GM15510 (cell line): ENCODE data around the gene DPP4.

Experiments
- POLR2A ChIP-seq: IDR thresholded peaks from 3 replicates; pipeline ENCODE4 v1.6.1; 2011; ENCODE audit warnings: borderline replicate concordance; ENCODE audit not compliant: insufficient read length; ENCODE audit errors: extremely low read depth

DPP4 gene

GRCh38 chr2:162099836-162100235 is 25.8 kb upstream of the DPP4 start:
- no peak for TF ChIP-seq POLR2A

GRCh38 chr2:162092658-162093556 is 18.9 kb upstream of the DPP4 start:
- no peak for TF ChIP-seq POLR2A

DNA sequence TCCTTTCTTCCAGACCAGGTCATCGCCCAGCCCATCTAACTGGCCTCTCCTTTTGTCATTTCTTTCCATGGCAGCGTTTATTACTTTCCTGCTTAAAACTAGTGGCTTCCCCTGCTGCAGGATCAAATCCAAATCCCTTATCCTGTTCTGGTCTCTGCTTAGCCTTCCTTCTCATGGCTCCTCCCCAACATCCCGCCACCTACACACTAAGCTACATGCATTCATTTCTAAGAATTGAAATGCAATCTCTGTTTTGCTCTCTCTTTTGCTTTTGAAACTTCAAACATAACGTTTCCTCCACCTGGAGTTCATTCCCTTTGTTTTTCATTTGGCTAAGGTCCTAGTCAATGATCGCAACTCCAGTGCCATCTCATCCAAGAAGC is 18.0 kb upstream of the DPP4 start:
- no peak for TF ChIP-seq POLR2A

DNA sequence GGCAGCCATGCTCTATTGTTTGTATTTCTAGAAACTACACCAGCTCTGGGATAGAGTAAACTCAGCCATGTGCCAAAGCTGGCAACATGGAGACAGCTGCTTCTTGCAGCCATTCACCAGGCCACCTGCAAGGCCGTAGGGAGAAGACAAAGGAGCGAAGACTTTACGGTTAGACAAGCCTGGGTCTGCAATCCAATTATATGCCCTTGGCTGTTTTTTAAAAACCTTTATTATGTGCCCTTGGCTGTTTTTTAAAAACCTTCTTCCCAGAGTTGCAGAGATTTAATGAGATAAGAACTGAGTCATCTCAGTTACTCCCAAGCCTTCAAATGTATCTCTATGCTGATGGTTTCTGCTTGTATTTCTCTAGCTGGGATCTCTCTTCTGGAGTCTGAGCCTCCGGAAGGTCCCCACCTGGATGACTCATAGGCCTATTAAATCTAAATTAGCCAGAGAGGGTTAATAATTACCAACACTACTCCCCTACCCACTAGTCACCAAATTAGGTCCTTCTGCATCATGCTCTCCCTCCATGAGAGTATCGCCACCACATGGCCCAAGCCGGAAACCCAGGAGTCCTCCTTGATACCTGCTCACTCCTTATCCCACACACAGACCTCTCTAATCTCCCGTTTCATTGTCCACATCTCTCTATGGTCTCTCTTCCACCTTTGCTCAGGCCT is 17.5 kb upstream of the DPP4 start:
- no peak for TF ChIP-seq POLR2A

DNA sequence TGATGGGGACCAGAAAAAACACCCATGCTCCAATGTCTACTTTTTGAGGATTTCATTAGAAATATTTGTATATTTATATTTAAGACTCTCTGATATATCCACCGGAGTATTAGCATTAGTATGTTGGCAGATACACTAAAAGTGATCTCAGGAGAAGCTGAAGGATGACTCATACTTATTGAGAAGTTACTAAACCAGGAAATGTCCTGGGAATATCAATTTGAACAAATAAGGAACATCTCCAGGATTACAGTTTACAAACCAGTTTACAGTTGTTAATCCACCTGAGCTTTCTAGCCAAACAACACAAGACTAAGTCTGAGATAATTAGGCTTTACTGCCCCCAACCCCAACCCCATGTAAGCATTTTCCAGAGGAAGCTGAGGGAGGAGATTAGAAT is 16.1 kb upstream of the DPP4 start:
- TF ChIP-seq POLR2A: no peak

GRCh38 chr2:162086904-162087303 is 12.9 kb upstream of the DPP4 start:
- TF ChIP-seq POLR2A: no peak

DNA sequence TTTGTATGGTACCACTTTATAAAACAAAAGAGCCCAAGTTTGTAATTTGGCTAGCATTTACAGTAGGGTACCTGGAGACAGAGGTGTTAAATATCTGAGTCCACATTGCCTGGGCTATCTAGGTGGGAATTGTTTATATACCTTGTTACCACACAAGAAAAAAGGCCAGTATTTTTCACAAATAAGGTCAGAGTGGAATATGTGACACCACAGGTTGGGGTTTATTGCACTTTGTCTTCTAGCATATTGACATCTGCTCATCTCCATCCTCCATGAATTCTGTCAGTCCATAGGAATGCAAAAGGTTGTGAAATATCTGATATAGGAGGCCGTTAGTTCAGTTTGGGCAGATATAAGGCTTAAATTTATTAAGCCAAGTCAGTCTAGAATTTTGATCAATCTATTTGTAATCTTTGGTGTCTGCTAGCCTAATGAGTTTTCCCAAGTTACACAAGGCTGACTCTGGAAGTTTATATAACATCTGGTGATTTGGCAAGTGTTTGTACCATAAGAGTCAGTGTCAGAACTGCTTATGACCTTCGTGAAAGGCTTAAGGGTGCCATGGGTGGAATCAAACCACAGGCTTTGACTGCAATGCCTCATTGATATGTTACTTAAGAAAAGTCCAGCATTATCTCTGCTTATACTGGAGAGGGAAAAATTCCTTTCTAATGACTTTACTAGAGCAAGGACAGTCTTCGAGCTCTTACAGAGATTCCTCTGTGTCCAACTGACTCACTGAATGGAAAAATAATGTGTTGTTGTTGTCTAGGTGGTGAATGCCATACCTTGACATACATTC is 11.3 kb upstream of the DPP4 start:
- TF ChIP-seq POLR2A: no peak

GRCh38 chr2:162084536-162084935 is 10.5 kb upstream of the DPP4 start:
- no peak for TF ChIP-seq POLR2A

- no peak for TF ChIP-seq POLR2A
Measured at GRCh38 chr2:162082681-162083080, 8.7 kb upstream of the DPP4 start.

- TF ChIP-seq POLR2A: no peak
Measured at GRCh38 chr2:162082036-162082435, 8.0 kb upstream of the DPP4 start.

- no peak for TF ChIP-seq POLR2A
Measured at GRCh38 chr2:162079514-162079913, 5.5 kb upstream of the DPP4 start.

DNA sequence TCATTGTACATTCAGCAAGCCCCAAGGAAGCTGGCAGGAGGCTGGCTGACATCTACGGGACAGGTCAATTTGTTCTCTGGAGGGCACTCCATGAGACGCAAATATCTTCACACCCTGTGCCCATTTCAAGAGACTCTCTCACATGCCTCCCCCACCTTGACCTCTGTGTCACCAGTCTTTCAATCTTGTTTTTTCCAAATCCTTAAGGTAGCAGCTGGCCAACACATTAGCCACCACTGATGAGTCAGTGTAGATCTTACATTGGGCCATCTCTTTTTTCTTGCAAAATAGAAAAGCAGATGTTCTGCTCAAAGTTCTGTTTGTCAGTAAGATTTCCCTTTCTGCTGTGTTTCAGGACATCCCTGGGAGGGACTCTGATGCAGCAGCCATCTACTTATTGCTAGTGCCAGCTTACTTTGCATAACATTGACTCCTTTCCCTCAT is 1.7 kb upstream of the DPP4 start:
- no peak for TF ChIP-seq POLR2A

GRCh38 chr2:162074928-162075688 is 1.1 kb upstream of the DPP4 start:
- TF ChIP-seq POLR2A: no peak

GRCh38 chr2:162074632-162074895 is 549 bp upstream of the DPP4 start:
- no peak for TF ChIP-seq POLR2A
